ENCODE data around the gene KRTAP10-10. TPM values are rescaled to one million over a fixed set of nuclear protein-coding genes. Genes with fewer than 3 reads are reported as not detected.

KRTAP10-10 gene
- total RNA-seq, 1 donor: not detected

DNA sequence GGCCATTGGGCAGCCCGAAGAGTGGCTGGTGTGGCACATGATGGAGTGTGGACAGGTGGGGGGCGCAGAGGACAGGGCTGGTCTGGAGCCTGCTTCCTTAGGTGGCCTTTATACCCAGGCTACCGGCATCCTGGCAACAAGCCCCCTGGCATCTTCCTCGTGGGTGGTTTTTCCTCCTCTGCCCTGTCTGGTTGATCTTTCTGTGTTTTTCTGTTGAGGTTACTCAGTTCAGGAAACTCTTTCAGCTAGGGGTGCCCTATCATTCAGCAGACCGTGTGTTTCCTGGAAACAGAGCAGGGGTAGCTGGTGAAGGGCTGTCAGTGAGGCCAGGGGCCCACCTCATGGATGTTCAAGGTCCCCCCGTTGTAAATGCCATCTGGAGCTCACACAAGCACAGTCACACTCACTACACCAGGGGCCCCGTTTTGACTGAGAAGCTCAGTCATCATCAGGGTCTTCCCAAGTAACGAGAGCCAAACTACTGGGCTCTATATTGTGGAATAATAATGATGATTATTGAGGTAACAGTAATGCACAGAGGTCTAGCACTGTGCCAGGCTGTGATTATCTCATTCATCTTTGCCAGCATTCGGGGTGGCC is 17.5 kb downstream of the KRTAP10-10 start, which contains the start of gene KRTAP12-4:
Gene KRTAP12-4, minus strand, starts transcription at position 84 of the 600 bp plus-strand sequence. Its CDS starts 45 bp downstream, at position 39.
- H2AFZ ChIP-seq (ENCODE audit: low read length): no peak within 1 kb of the TSS
- no peak within 1 kb of the TSS for H3K27ac ChIP-seq (ENCODE audit: low read depth, low read length)
- DNase-seq (ENCODE audit: insufficient read length, low spot score, missing footprints): peak; percentile 3
- H3K4me1 ChIP-seq (ENCODE audit: insufficient read depth, low read length): no peaks in the 10 kb centered on the region
- no peaks in the 10 kb centered on the region for H4K20me1 ChIP-seq (ENCODE audit: insufficient read depth, low read length)
- H3K4me2 ChIP-seq (ENCODE audit: insufficient read depth, low read length): no peak within 1 kb of the TSS
- H3K79me2 ChIP-seq (ENCODE audit: insufficient read depth, low read length): no peaks in the 10 kb centered on the region
- TF ChIP-seq CTCF (IDR thresholded peaks at IDR 0.05; ENCODE audit: extremely low read depth, low read depth, low read length): no peak
- H3K36me3 ChIP-seq (ENCODE audit: insufficient read depth, low read length): no peaks in the 10 kb centered on the region
- no peak within 1 kb of the TSS for H3K4me3 ChIP-seq (ENCODE audit: insufficient read depth, low read length)
- no peaks in the 10 kb centered on the region for H3K27me3 ChIP-seq (ENCODE audit: insufficient read depth, low read length)
- no peaks in the 10 kb centered on the region for H3K9me3 ChIP-seq (ENCODE audit: low read depth, low read length)

DNA sequence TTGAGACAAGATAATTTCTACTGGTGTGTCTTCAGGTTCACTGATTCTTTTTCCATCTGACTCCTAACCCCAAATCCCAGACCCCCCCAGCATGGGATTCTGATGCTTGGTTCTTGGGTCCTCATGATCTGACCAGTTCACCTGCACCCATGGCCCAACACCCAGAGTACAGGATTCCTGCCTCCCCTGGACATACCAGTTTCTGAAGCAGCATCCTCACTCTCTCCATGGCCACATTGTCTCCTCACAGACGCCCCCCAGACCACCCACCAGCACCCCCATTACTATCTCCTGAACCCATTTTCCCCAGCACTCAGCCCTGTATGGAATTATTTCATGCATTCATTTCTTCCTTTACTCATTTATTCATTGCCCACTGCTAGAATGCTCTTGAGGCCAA is 19.7 kb downstream of the KRTAP10-10 start:
- no peak overlapping the region for H2AFZ ChIP-seq (ENCODE audit: low read length)
- no peaks in the 10 kb centered on the region for H3K36me3 ChIP-seq (ENCODE audit: insufficient read depth, low read length)
- H3K27me3 ChIP-seq (ENCODE audit: insufficient read depth, low read length): no peaks in the 10 kb centered on the region
- H3K4me3 ChIP-seq (ENCODE audit: insufficient read depth, low read length): no peak overlapping the region
- H3K4me2 ChIP-seq (ENCODE audit: insufficient read depth, low read length): no peak overlapping the region
- H3K9me3 ChIP-seq (ENCODE audit: low read depth, low read length): no peaks in the 10 kb centered on the region
- TF ChIP-seq CTCF (IDR thresholded peaks at IDR 0.05; ENCODE audit: extremely low read depth, low read depth, low read length): no peak
- DNase-seq (ENCODE audit: insufficient read length, low spot score, missing footprints): no peak
- no peaks in the 10 kb centered on the region for H3K4me1 ChIP-seq (ENCODE audit: insufficient read depth, low read length)
- H4K20me1 ChIP-seq (ENCODE audit: insufficient read depth, low read length): no peaks in the 10 kb centered on the region
- H3K79me2 ChIP-seq (ENCODE audit: insufficient read depth, low read length): no peaks in the 10 kb centered on the region
- no peak overlapping the region for H3K27ac ChIP-seq (ENCODE audit: low read depth, low read length)

GRCh38 chr21:44657635-44658540 is 20.7 kb downstream of the KRTAP10-10 start, which contains the start of gene KRTAP12-3:
KRTAP12-3 (plus strand) TSS chr21:44657932; CDS start chr21:44657980, 48 bp downstream.
- no peak within 1 kb of the TSS for H2AFZ ChIP-seq (ENCODE audit: low read length)
- DNase-seq (ENCODE audit: insufficient read length, low spot score, missing footprints): no peak
- H3K27ac ChIP-seq (ENCODE audit: low read depth, low read length): no peak within 1 kb of the TSS
- H3K79me2 ChIP-seq (ENCODE audit: insufficient read depth, low read length): no peaks in the 10 kb centered on the region
- no peaks in the 10 kb centered on the region for H3K4me1 ChIP-seq (ENCODE audit: insufficient read depth, low read length)
- H3K4me3 ChIP-seq (ENCODE audit: insufficient read depth, low read length): no peak within 1 kb of the TSS
- no peaks in the 10 kb centered on the region for H4K20me1 ChIP-seq (ENCODE audit: insufficient read depth, low read length)
- H3K9me3 ChIP-seq (ENCODE audit: low read depth, low read length): no peaks in the 10 kb centered on the region
- TF ChIP-seq CTCF (IDR thresholded peaks at IDR 0.05; ENCODE audit: extremely low read depth, low read depth, low read length): no peak
- H3K36me3 ChIP-seq (ENCODE audit: insufficient read depth, low read length): no peaks in the 10 kb centered on the region
- no peaks in the 10 kb centered on the region for H3K27me3 ChIP-seq (ENCODE audit: insufficient read depth, low read length)
- H3K4me2 ChIP-seq (ENCODE audit: insufficient read depth, low read length): no peak within 1 kb of the TSS

GRCh38 chr21:44658541-44658910 is 21.4 kb downstream of the KRTAP10-10 start:
- no peak overlapping the region for H3K27ac ChIP-seq (ENCODE audit: low read depth, low read length)
- H3K4me3 ChIP-seq (ENCODE audit: insufficient read depth, low read length): no peak overlapping the region
- DNase-seq (ENCODE audit: insufficient read length, low spot score, missing footprints): no peak
- no peaks in the 10 kb centered on the region for H3K4me1 ChIP-seq (ENCODE audit: insufficient read depth, low read length)
- H2AFZ ChIP-seq (ENCODE audit: low read length): no peak overlapping the region
- no peaks in the 10 kb centered on the region for H3K9me3 ChIP-seq (ENCODE audit: low read depth, low read length)
- no peaks in the 10 kb centered on the region for H3K79me2 ChIP-seq (ENCODE audit: insufficient read depth, low read length)
- H3K36me3 ChIP-seq (ENCODE audit: insufficient read depth, low read length): no peaks in the 10 kb centered on the region
- no peak for TF ChIP-seq CTCF (IDR thresholded peaks at IDR 0.05; ENCODE audit: extremely low read depth, low read depth, low read length)
- H4K20me1 ChIP-seq (ENCODE audit: insufficient read depth, low read length): no peaks in the 10 kb centered on the region
- no peak overlapping the region for H3K4me2 ChIP-seq (ENCODE audit: insufficient read depth, low read length)
- H3K27me3 ChIP-seq (ENCODE audit: insufficient read depth, low read length): no peaks in the 10 kb centered on the region

Measured in osteoblast (primary cell).